GM18858 (cell line): ENCODE measurements around the gene FDXACB1.

Experiments
- ATAC-seq: cut with Tn5 transposase; IDR thresholded peaks from one replicate; pipeline ENCODE4 v1.9.1; 2021; ENCODE audit not compliant: unreplicated experiment

FDXACB1 gene

GRCh38 chr11:111845276-111846028, 33.5 kb downstream of the FDXACB1 start:
- no peak for ATAC-seq

- no peak for ATAC-seq
Measured at GRCh38 chr11:111843661-111844060, 35.3 kb downstream of the FDXACB1 start.

GRCh38 chr11:111841370-111842053, 37.5 kb downstream of the FDXACB1 start:
- ATAC-seq = no peak

GRCh38 chr11:111840143-111840542, 38.8 kb downstream of the FDXACB1 start:
- no peak for ATAC-seq

- no peak for ATAC-seq
Measured at GRCh38 chr11:111838054-111838453, 40.9 kb downstream of the FDXACB1 start.

- ATAC-seq = no peak
Measured at GRCh38 chr11:111837366-111837891, 41.5 kb downstream of the FDXACB1 start.

GRCh38 chr11:111836721-111837120, 42.2 kb downstream of the FDXACB1 start:
- ATAC-seq = peak; percentile 60

GRCh38 chr11:111836162-111836561, 42.8 kb downstream of the FDXACB1 start:
- no peak for ATAC-seq

GRCh38 chr11:111835665-111836064, 43.3 kb downstream of the FDXACB1 start:
- no peak for ATAC-seq

- no peak for ATAC-seq
Measured at GRCh38 chr11:111834432-111835163, 44.4 kb downstream of the FDXACB1 start.

- ATAC-seq = no peak
Measured at GRCh38 chr11:111833524-111833923, 45.4 kb downstream of the FDXACB1 start.

- ATAC-seq = peak; percentile 68
Measured at GRCh38 chr11:111829185-111829968, 49.6 kb downstream of the FDXACB1 start.

GRCh38 chr11:111826322-111826950, 52.5 kb downstream of the FDXACB1 start:
- no peak for ATAC-seq
